ENCODE results near the gene CNN2. TPM values are rescaled to one million over a fixed set of nuclear protein-coding genes. Genes with fewer than 3 reads are reported as not detected.

Gene CNN2
- total RNA-seq, 2 donors from 2014 or later = 30.7 to 42.5 TPM

GRCh38 chr19:1045247-1045603, 18.8 kb downstream of the CNN2 start:
- WGBS, 2 donors = 75 to 80% methylated on average over 7 to 8 of the region's 10 CpGs
- DNase-seq = peak in 1 of 4 donors; percentile 50

GRCh38 chr19:1046117-1046626, 19.8 kb downstream of the CNN2 start:
- no peak for ATAC-seq
- WGBS, 2 donors = 93 to 94% methylated on average over 16 to 33 of the region's 33 CpGs

More at GRCh38 chr19:1045247-1045603, 18.8 kb downstream of the CNN2 start:
- intact Hi-C loops (cut with DNase I) = no loop called here
- no peak for TF ChIP-seq CTCF (IDR thresholded peaks at IDR 0.05)
- no peak for TF ChIP-seq POLR2A (IDR thresholded peaks at IDR 0.05)
- Histone ChIP-seq H3K4me3 (no peak overlapping the region), H3K27ac (no peak overlapping the region), H3K4me1 (peaks cover 22% of the 10 kb centered on the region), H3K36me3 (replicated peaks in 1 of 2; ENCODE audit: insufficient read depth in 1 of 2, low read depth in 2 of 2) (no peaks in the 10 kb centered on the region), H3K9me3 (no peaks in the 10 kb centered on the region), H3K27me3 (no peaks in the 10 kb centered on the region)
- no peak for ATAC-seq

DNA sequence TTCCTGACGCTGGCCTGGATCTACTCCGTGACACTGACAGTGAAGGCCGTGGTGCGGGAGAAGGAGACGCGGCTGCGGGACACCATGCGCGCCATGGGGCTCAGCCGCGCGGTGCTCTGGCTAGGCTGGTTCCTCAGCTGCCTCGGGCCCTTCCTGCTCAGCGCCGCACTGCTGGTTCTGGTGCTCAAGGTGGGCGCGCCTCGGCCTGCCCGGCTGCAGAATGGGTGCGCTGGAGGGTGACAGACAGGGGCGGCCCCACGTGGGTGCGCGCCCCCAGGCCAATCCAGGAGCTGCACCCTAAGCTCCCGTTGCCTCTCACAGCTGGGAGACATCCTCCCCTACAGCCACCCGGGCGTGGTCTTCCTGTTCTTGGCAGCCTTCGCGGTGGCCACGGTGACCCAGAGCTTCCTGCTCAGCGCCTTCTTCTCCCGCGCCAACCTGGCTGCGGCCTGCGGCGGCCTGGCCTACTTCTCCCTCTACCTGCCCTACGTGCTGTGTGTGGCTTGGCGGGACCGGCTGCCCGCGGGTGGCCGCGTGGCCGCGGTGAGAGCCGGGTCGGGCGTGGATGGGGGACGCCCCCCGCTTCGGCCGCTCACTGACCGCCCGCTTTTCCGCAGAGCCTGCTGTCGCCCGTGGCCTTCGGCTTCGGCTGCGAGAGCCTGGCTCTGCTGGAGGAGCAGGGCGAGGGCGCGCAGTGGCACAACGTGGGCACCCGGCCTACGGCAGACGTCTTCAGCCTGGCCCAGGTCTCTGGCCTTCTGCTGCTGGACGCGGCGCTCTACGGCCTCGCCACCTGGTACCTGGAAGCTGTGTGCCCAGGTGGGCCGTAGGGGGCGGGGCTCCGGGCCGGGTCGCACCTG, 20.7 kb downstream of the CNN2 start:
- 90 to 98% methylated on average over 31 to 74 of the region's 77 CpGs for WGBS, 2 donors
- Histone ChIP-seq H3K27me3 (no peaks in the 10 kb centered on the region), H3K4me1 (peaks cover 3% of the 10 kb centered on the region), H3K27ac (no peak overlapping the region), H3K36me3 (replicated peaks in 1 of 2; ENCODE audit: insufficient read depth in 1 of 2, low read depth in 2 of 2) (no peaks in the 10 kb centered on the region), H3K4me3 (no peak overlapping the region), H3K9me3 (no peaks in the 10 kb centered on the region)
- TF ChIP-seq POLR2A (IDR thresholded peaks at IDR 0.05) = no peak
- TF ChIP-seq CTCF (IDR thresholded peaks at IDR 0.05) = no peak
- no peak for DNase-seq
- ATAC-seq = no peak
- intact Hi-C loops (cut with DNase I) = no loop called here

More at GRCh38 chr19:1046117-1046626, 19.8 kb downstream of the CNN2 start:
- Histone ChIP-seq H3K4me1 (peaks cover 12% of the 10 kb centered on the region), H3K4me3 (no peak overlapping the region), H3K27me3 (no peaks in the 10 kb centered on the region), H3K9me3 (no peaks in the 10 kb centered on the region), H3K27ac (no peak overlapping the region), H3K36me3 (replicated peaks in 1 of 2; ENCODE audit: insufficient read depth in 1 of 2, low read depth in 2 of 2) (no peaks in the 10 kb centered on the region)
- no peak for TF ChIP-seq CTCF (IDR thresholded peaks at IDR 0.05)
- TF ChIP-seq POLR2A (IDR thresholded peaks at IDR 0.05) = no peak
- intact Hi-C loops (cut with DNase I) = no loop called here
- DNase-seq = no peak

GRCh38 chr19:1047696-1048147, 21.3 kb downstream of the CNN2 start:
- Histone ChIP-seq H3K36me3 (replicated peaks in 1 of 2; ENCODE audit: insufficient read depth in 1 of 2, low read depth in 2 of 2) (no peaks in the 10 kb centered on the region), H3K27ac (no peak overlapping the region), H3K4me1 (no peaks in the 10 kb centered on the region), H3K4me3 (no peak overlapping the region), H3K9me3 (no peaks in the 10 kb centered on the region), H3K27me3 (no peaks in the 10 kb centered on the region)
- 79 to 85% methylated on average over 2 to 16 of the region's 20 CpGs for WGBS, 2 donors
- TF ChIP-seq CTCF (IDR thresholded peaks at IDR 0.05) = no peak
- no peak for TF ChIP-seq POLR2A (IDR thresholded peaks at IDR 0.05)
- intact Hi-C loops (cut with DNase I) = no loop called here
- DNase-seq (no peak), ATAC-seq (no peak)

Data from body of pancreas (tissue), 4 donors.